Measurements from ENCODE around the gene GIPR. TPM values are rescaled to one million over a fixed set of nuclear protein-coding genes. Genes with fewer than 3 reads are reported as not detected.

The GIPR gene
- total and polyA plus RNA-seq, 2 donors: 0.14 to 1.6 TPM

DNA sequence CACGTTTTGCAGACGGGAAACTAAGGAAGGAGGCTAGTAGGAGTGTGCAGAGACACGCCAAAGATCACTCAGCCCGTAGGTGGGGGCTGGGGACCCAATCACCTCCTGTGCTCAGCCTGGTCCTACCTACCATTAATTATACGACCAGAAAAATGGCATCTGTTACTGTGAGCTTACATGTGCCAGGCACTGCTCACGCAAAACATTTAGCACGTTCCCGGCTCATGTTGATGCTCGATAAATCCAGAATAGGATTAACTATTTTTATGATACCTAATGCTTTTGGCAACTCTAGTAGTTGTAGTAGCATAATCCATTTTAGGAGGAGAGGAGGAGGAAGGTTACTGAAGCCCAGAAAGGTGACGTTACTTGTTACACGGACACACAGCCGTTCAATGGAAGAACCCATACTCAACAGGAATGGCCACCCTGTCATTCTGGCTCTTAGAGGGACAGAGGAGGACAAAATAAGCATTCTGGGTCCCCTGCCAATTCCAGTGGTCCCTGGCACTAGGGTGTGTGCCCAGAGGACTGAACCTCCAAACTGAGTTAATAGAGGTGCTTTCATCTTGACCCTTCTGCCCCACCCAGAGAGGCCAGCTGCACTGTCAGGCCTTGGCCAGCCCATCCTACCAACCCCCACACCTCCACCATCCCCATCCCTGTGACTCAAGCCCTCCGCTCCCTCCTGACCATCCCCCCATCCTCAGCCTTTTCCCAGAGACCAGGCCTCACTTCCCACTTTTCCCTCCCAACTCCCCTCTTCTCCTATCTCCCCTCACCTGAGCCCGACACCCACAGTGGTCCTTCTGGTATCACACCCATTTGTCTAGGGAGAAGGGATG, 23.9 kb upstream of the GIPR start:
- no peak overlapping the region for H3K4me3 ChIP-seq (ENCODE audit: low read length in 2 of 2)
- peaks cover 21 to 62% of the 10 kb centered on the region in 2 donors for H3K27me3 ChIP-seq (ENCODE audit: control insufficient read depth in 2 of 2, insufficient read depth in 1 of 2, low read length in 1 of 2)
- 52% methylated on average over 14 of the region's 14 CpGs for WGBS
- H3K9me3 ChIP-seq (ENCODE audit: control insufficient read depth in 2 of 2, insufficient read depth in 1 of 2, low read length in 1 of 2): peaks cover 0 to 11% of the 10 kb centered on the region in 2 donors
- H3K27ac ChIP-seq (ENCODE audit: low read depth in 1 of 2, low read length in 1 of 2): no peak overlapping the region
- H3K4me1 ChIP-seq (ENCODE audit: control insufficient read depth in 2 of 2, insufficient read depth in 2 of 2, low read length in 2 of 2): peaks cover 11 to 41% of the 10 kb centered on the region in 2 donors
- no peak for DNase-seq (ENCODE audit: low read depth in 6 of 9, low spot score in 9 of 9)
- H3K36me3 ChIP-seq (ENCODE audit: control insufficient read depth in 2 of 2, insufficient read depth in 2 of 2, low read length in 1 of 2): no peaks in the 10 kb centered on the region

- no peaks in the 10 kb centered on the region for H3K36me3 ChIP-seq (ENCODE audit: control insufficient read depth in 2 of 2, insufficient read depth in 2 of 2, low read length in 1 of 2)
These were observed 22.9 kb upstream of the GIPR start for GRCh38 chr19:45645068-45645630.

DNA sequence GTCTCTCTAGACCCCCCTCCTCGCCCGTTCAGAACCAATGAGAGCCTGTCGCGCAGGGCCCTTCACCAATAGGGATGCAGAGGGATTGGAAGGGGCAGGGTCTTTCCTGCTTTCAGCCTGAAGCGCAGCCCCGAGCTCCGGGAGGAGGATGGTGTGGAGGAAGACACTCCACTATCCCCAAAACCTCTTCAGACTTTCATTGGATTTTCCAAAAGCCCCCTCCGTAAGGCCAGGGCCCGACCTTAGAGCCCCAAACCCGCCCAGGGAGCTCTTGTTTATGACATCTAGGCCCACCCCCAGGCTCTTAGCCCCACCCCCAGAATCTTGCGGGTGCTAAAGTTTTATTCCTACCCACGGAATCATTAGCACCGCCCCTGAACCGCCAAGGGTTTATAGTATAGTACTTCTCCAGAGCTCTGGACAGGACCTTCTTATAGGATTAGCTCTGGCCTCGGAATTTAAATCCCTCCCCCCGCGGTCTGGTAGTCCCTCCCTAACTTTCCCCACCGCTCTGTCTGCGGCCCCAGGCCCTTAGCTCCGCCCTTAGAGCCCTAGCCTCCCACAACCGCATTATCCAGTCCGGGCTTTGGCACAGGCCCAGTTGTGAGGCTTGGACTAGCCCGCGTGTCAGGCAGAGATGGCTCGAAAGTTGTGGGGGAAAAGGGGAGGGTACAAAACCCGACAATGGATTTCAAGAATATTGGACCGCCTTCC, 22.2 kb upstream of the GIPR start:
- Histone ChIP-seq H3K27me3 (ENCODE audit: control insufficient read depth in 2 of 2, insufficient read depth in 1 of 2, low read length in 1 of 2) (peaks cover 21 to 59% of the 10 kb centered on the region in 2 donors), H3K36me3 (ENCODE audit: control insufficient read depth in 2 of 2, insufficient read depth in 2 of 2, low read length in 1 of 2) (no peaks in the 10 kb centered on the region), H3K27ac (ENCODE audit: low read depth in 1 of 2, low read length in 1 of 2) (peak overlapping the region; percentile 20 to 52), H3K4me1 (ENCODE audit: control insufficient read depth in 2 of 2, insufficient read depth in 2 of 2, low read length in 2 of 2) (peaks cover 11 to 40% of the 10 kb centered on the region in 2 donors), H3K4me3 (ENCODE audit: low read length in 2 of 2) (peak overlapping the region; percentile 41 to 61), H3K9me3 (ENCODE audit: control insufficient read depth in 2 of 2, insufficient read depth in 1 of 2, low read length in 1 of 2) (peaks cover 0 to 9% of the 10 kb centered on the region in 2 donors)
- DNase-seq (ENCODE audit: low read depth in 6 of 9, low spot score in 9 of 9): peak in 8 of 9 donors; percentile 67 to 92 (median 80)
- WGBS: under 1% methylated on average over 27 of the region's 27 CpGs

More at GRCh38 chr19:45645068-45645630, 22.9 kb upstream of the GIPR start:
- Histone ChIP-seq H3K4me3 (ENCODE audit: low read length in 2 of 2) (peak overlapping the region; percentile 41 to 61), H3K9me3 (ENCODE audit: control insufficient read depth in 2 of 2, insufficient read depth in 1 of 2, low read length in 1 of 2) (peaks cover 0 to 11% of the 10 kb centered on the region in 2 donors), H3K4me1 (ENCODE audit: control insufficient read depth in 2 of 2, insufficient read depth in 2 of 2, low read length in 2 of 2) (peaks cover 11 to 41% of the 10 kb centered on the region in 2 donors), H3K27ac (ENCODE audit: low read depth in 1 of 2, low read length in 1 of 2) (no peak overlapping the region), H3K27me3 (ENCODE audit: control insufficient read depth in 2 of 2, insufficient read depth in 1 of 2, low read length in 1 of 2) (peaks cover 21 to 62% of the 10 kb centered on the region in 2 donors)
- DNase-seq (ENCODE audit: low read depth in 6 of 9, low spot score in 9 of 9): peak in 1 of 9 donors; percentile 25
- 11% methylated on average over 35 of the region's 35 CpGs for WGBS

GRCh38 chr19:45646345-45646698, 21.7 kb upstream of the GIPR start:
- Histone ChIP-seq H3K4me1 (ENCODE audit: control insufficient read depth in 2 of 2, insufficient read depth in 2 of 2, low read length in 2 of 2) (peaks cover 11 to 34% of the 10 kb centered on the region in 2 donors), H3K36me3 (ENCODE audit: control insufficient read depth in 2 of 2, insufficient read depth in 2 of 2, low read length in 1 of 2) (no peaks in the 10 kb centered on the region), H3K4me3 (ENCODE audit: low read length in 2 of 2) (peak overlapping the region; percentile 14 to 41), H3K9me3 (ENCODE audit: control insufficient read depth in 2 of 2, insufficient read depth in 1 of 2, low read length in 1 of 2) (peaks cover 0 to 7% of the 10 kb centered on the region in 2 donors), H3K27me3 (ENCODE audit: control insufficient read depth in 2 of 2, insufficient read depth in 1 of 2, low read length in 1 of 2) (peaks cover 21 to 54% of the 10 kb centered on the region in 2 donors), H3K27ac (ENCODE audit: low read depth in 1 of 2, low read length in 1 of 2) (no peak overlapping the region)
- no peak for DNase-seq (ENCODE audit: low read depth in 6 of 9, low spot score in 9 of 9)
- WGBS: 10% methylated on average over 9 of the region's 9 CpGs

GRCh38 chr19:45650722-45651121, 17.3 kb upstream of the GIPR start:
- DNase-seq (ENCODE audit: low read depth in 6 of 9, low spot score in 9 of 9): no peak
- Histone ChIP-seq H3K9me3 (ENCODE audit: control insufficient read depth in 2 of 2, insufficient read depth in 1 of 2, low read length in 1 of 2) (no peaks in the 10 kb centered on the region), H3K27me3 (ENCODE audit: control insufficient read depth in 2 of 2, insufficient read depth in 1 of 2, low read length in 1 of 2) (peaks cover 0 to 17% of the 10 kb centered on the region in 2 donors), H3K36me3 (ENCODE audit: control insufficient read depth in 2 of 2, insufficient read depth in 2 of 2, low read length in 1 of 2) (no peaks in the 10 kb centered on the region), H3K4me1 (ENCODE audit: control insufficient read depth in 2 of 2, insufficient read depth in 2 of 2, low read length in 2 of 2) (peaks cover 0 to 7% of the 10 kb centered on the region in 2 donors), H3K27ac (ENCODE audit: low read depth in 1 of 2, low read length in 1 of 2) (no peak overlapping the region), H3K4me3 (ENCODE audit: low read length in 2 of 2) (no peak overlapping the region)
- 73% methylated on average over 3 of the region's 3 CpGs for WGBS

GRCh38 chr19:45653634-45654033, 14.4 kb upstream of the GIPR start:
- DNase-seq (ENCODE audit: low read depth in 6 of 9, low spot score in 9 of 9): no peak
- Histone ChIP-seq H3K9me3 (ENCODE audit: control insufficient read depth in 2 of 2, insufficient read depth in 1 of 2, low read length in 1 of 2) (no peaks in the 10 kb centered on the region), H3K36me3 (ENCODE audit: control insufficient read depth in 2 of 2, insufficient read depth in 2 of 2, low read length in 1 of 2) (no peaks in the 10 kb centered on the region), H3K4me1 (ENCODE audit: control insufficient read depth in 2 of 2, insufficient read depth in 2 of 2, low read length in 2 of 2) (no peaks in the 10 kb centered on the region), H3K27me3 (ENCODE audit: control insufficient read depth in 2 of 2, insufficient read depth in 1 of 2, low read length in 1 of 2) (peaks cover 0 to 19% of the 10 kb centered on the region in 2 donors), H3K4me3 (ENCODE audit: low read length in 2 of 2) (no peak overlapping the region), H3K27ac (ENCODE audit: low read depth in 1 of 2, low read length in 1 of 2) (no peak overlapping the region)
- WGBS: 72% methylated on average over 5 of the region's 5 CpGs

DNA sequence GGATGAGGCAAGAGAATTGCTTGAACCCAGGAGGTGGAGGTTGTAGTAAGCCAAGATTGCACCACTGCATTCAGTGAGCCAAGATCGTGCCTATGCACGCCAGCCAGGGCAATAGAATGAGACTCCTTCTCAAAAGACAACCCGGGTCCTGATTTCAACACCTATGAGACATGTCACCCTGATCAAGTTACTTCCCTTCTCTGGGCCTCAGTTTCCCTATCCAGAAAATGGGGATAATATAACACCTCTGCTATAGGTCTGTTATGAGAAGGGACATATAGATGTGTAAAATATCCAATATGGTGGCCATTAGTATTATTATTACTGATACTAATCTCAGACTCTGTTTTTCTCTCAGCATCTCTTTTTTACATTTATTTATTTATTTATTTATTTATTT, 12.9 kb upstream of the GIPR start:
- Histone ChIP-seq H3K4me3 (ENCODE audit: low read length in 2 of 2) (no peak overlapping the region), H3K36me3 (ENCODE audit: control insufficient read depth in 2 of 2, insufficient read depth in 2 of 2, low read length in 1 of 2) (no peaks in the 10 kb centered on the region), H3K9me3 (ENCODE audit: control insufficient read depth in 2 of 2, insufficient read depth in 1 of 2, low read length in 1 of 2) (no peaks in the 10 kb centered on the region), H3K4me1 (ENCODE audit: control insufficient read depth in 2 of 2, insufficient read depth in 2 of 2, low read length in 2 of 2) (no peaks in the 10 kb centered on the region), H3K27me3 (ENCODE audit: control insufficient read depth in 2 of 2, insufficient read depth in 1 of 2, low read length in 1 of 2) (peaks cover 0 to 29% of the 10 kb centered on the region in 2 donors), H3K27ac (ENCODE audit: low read depth in 1 of 2, low read length in 1 of 2) (no peak overlapping the region)
- no peak for DNase-seq (ENCODE audit: low read depth in 6 of 9, low spot score in 9 of 9)
- WGBS: 67% methylated on average over 3 of the region's 3 CpGs

GRCh38 chr19:45657520-45658167, 10.4 kb upstream of the GIPR start:
- Histone ChIP-seq H3K4me3 (ENCODE audit: low read length in 2 of 2) (no peak overlapping the region), H3K36me3 (ENCODE audit: control insufficient read depth in 2 of 2, insufficient read depth in 2 of 2, low read length in 1 of 2) (no peaks in the 10 kb centered on the region), H3K4me1 (ENCODE audit: control insufficient read depth in 2 of 2, insufficient read depth in 2 of 2, low read length in 2 of 2) (no peaks in the 10 kb centered on the region), H3K27ac (ENCODE audit: low read depth in 1 of 2, low read length in 1 of 2) (no peak overlapping the region), H3K9me3 (ENCODE audit: control insufficient read depth in 2 of 2, insufficient read depth in 1 of 2, low read length in 1 of 2) (no peaks in the 10 kb centered on the region), H3K27me3 (ENCODE audit: control insufficient read depth in 2 of 2, insufficient read depth in 1 of 2, low read length in 1 of 2) (peaks cover 0 to 37% of the 10 kb centered on the region in 2 donors)
- WGBS: 72% methylated on average over 14 of the region's 14 CpGs
- no peak for DNase-seq (ENCODE audit: low read depth in 6 of 9, low spot score in 9 of 9)

Data from thymus (tissue), 11 donors.